Activated T-cell treated with anti-CD3 and anti-CD28 coated beads, Interleukin-2, amount 50 U/mL, for 72 hours (primary cell): ENCODE data around the gene CEACAM20. TPM values are rescaled to one million over a fixed set of nuclear protein-coding genes. Genes with fewer than 3 reads are reported as not detected.
"Not testable (repeated sequence)": the region's sequence is repeated elsewhere in the genome, so short reads cannot be mapped to it uniquely, and the experiment has no call there.

Source experiments
- ATAC-seq, 2 donors: fragments of 150-1000 bp; cut with Tn5 transposase; replicated peaks in 1 of 2; 2 replicates each; pipeline ENCODE4 v1.10.0; 2021; ENCODE audit warnings: moderate library complexity in 2 of 2, mild to moderate bottlenecking in 1 of 2
- DNase-seq, 2 donors: peaks; one replicate each; pipeline ENCODE4 v3.0.0; 2021 to 2022; ENCODE audit warnings: mixed read lengths in 1 of 2
- H3K27ac Mint-ChIP-seq: one replicate; pipeline ENCODE4 v1.8.0; 2022; ENCODE audit warnings: mild to moderate bottlenecking, moderate library complexity, mixed read lengths
- H3K27me3 Mint-ChIP-seq: one replicate; pipeline ENCODE4 v1.8.0; 2022; ENCODE audit warnings: low read depth, mixed read lengths
- H3K36me3 Mint-ChIP-seq, 2 donors: one replicate each; pipeline ENCODE4 v1.8.0; 2022; ENCODE audit warnings: mixed read lengths in 2 of 2, mild to moderate bottlenecking in 1 of 2; ENCODE audit not compliant: insufficient read depth in 2 of 2
- H3K4me1 Mint-ChIP-seq: one replicate; pipeline ENCODE4 v1.8.0; 2022; ENCODE audit warnings: low read depth, mixed read lengths
- H3K4me3 Mint-ChIP-seq, 2 donors: one replicate each; pipeline ENCODE4 v1.8.0; 2022; ENCODE audit warnings: mild to moderate bottlenecking in 2 of 2, mixed read lengths in 2 of 2, moderate library complexity in 2 of 2
- H3K9me3 Mint-ChIP-seq, 2 donors: one replicate each; pipeline ENCODE4 v1.8.0; 2022; ENCODE audit warnings: mixed read lengths in 2 of 2
- total RNA-seq, 2 donors: library from RNA; stranded (reverse); gene quantifications; one replicate each; pipeline ENCODE4 v1.2.3, GENCODE V29; 2022

The CEACAM20 gene
- total RNA-seq, 2 donors from 2014 or later = not detected

DNA sequence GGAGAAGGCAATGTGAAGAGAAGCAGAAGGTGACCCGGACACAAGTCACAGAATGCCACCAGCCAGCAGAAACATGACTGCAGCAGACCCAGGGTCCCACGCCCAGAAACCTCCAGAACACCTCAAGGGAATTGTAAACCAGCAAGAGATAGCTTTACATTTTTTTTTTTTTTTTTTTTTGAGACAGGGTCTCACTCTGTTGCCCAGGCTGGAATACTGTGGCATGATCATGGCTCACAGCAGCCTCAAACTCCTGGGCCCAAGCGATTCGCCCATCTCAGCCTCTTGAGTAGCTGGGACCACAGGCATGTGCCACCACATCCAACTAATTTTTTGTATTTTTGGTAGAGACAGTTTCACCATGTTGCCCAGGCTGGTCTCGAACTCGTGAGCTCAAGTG, 10.5 kb upstream of the CEACAM20 start:
- peaks cover 15 to 18% of the 10 kb centered on the region in 2 donors for H3K9me3 Mint-ChIP-seq
- H3K36me3 Mint-ChIP-seq = peaks cover 2% of the 10 kb centered on the region in 2 donors
- peaks cover 7% of the 10 kb centered on the region for H3K27me3 Mint-ChIP-seq
- ATAC-seq (no peak), DNase-seq (no peak)
- H3K4me1 Mint-ChIP-seq = no peaks in the 10 kb centered on the region
- H3K27ac Mint-ChIP-seq = no peak overlapping the region
- no peak overlapping the region for H3K4me3 Mint-ChIP-seq

GRCh38 chr19:44539236-44539826, 9.9 kb upstream of the CEACAM20 start:
- Mint-ChIP-seq H3K36me3 (peaks cover 2% of the 10 kb centered on the region in 2 donors), H3K27me3 (peaks cover 7% of the 10 kb centered on the region)

GRCh38 chr19:44535361-44535760, 5.9 kb upstream of the CEACAM20 start:
- ATAC-seq, H3K27me3 Mint-ChIP-seq, H3K27ac Mint-ChIP-seq, DNase-seq, H3K36me3 Mint-ChIP-seq, H3K4me1 Mint-ChIP-seq, H3K4me3 Mint-ChIP-seq: not testable (repeated sequence)
- peaks cover 10 to 13% of the 10 kb centered on the region in 2 donors for H3K9me3 Mint-ChIP-seq

More at GRCh38 chr19:44539236-44539826, 9.9 kb upstream of the CEACAM20 start:
- DNase-seq (no peak), ATAC-seq (no peak)
- H3K27ac Mint-ChIP-seq = no peak overlapping the region
- no peak overlapping the region for H3K4me3 Mint-ChIP-seq
- peaks cover 15 to 18% of the 10 kb centered on the region in 2 donors for H3K9me3 Mint-ChIP-seq
- H3K4me1 Mint-ChIP-seq = no peaks in the 10 kb centered on the region

- H3K27ac Mint-ChIP-seq = no peak overlapping the region
- ATAC-seq = no peak
- H3K4me3 Mint-ChIP-seq = no peak overlapping the region
- no peaks in the 10 kb centered on the region for H3K4me1 Mint-ChIP-seq
- peaks cover 6% of the 10 kb centered on the region for H3K27me3 Mint-ChIP-seq
- peaks cover 12% of the 10 kb centered on the region in 2 donors for H3K9me3 Mint-ChIP-seq
- H3K36me3 Mint-ChIP-seq = peaks cover 2 to 6% of the 10 kb centered on the region in 2 donors
- no peak for DNase-seq
Observed at GRCh38 chr19:44532819-44533218, 3.3 kb upstream of the CEACAM20 start.

- Mint-ChIP-seq H3K9me3 (peaks cover 7 to 14% of the 10 kb centered on the region in 2 donors), H3K4me1 (no peaks in the 10 kb centered on the region)
Observed at GRCh38 chr19:44530777-44531176, 1.3 kb upstream of the CEACAM20 start.

GRCh38 chr19:44527554-44527953, 1.9 kb downstream of the CEACAM20 start:
- no peak for ATAC-seq
- H3K9me3 Mint-ChIP-seq = peaks cover 3 to 9% of the 10 kb centered on the region in 2 donors
- no peaks in the 10 kb centered on the region for H3K4me1 Mint-ChIP-seq
- H3K27ac Mint-ChIP-seq = no peak overlapping the region
- H3K4me3 Mint-ChIP-seq = no peak overlapping the region
- H3K27me3 Mint-ChIP-seq = peaks cover 6% of the 10 kb centered on the region
- H3K36me3 Mint-ChIP-seq = peaks cover 4 to 6% of the 10 kb centered on the region in 2 donors
- no peak for DNase-seq

More at GRCh38 chr19:44530777-44531176, 1.3 kb upstream of the CEACAM20 start:
- Mint-ChIP-seq H3K27ac (no peak overlapping the region), H3K4me3 (no peak overlapping the region), H3K36me3 (peaks cover 4% of the 10 kb centered on the region in 2 donors), H3K27me3 (peaks cover 6% of the 10 kb centered on the region)
- DNase-seq (no peak), ATAC-seq (no peak)

GRCh38 chr19:44525721-44526430, 3.6 kb downstream of the CEACAM20 start:
- Mint-ChIP-seq H3K9me3 (peaks cover 3 to 9% of the 10 kb centered on the region in 2 donors), H3K4me3 (no peak overlapping the region), H3K36me3 (peaks cover 3 to 6% of the 10 kb centered on the region in 2 donors), H3K4me1 (no peaks in the 10 kb centered on the region), H3K27me3 (peaks cover 6% of the 10 kb centered on the region), H3K27ac (no peak overlapping the region)
- no peak for DNase-seq
- no peak for ATAC-seq

GRCh38 chr19:44521370-44521769, 8.1 kb downstream of the CEACAM20 start:
- Mint-ChIP-seq H3K36me3 (peaks cover 0 to 5% of the 10 kb centered on the region in 2 donors), H3K27me3 (no peaks in the 10 kb centered on the region), H3K4me1 (no peaks in the 10 kb centered on the region), H3K27ac (no peak overlapping the region), H3K4me3 (no peak overlapping the region), H3K9me3 (peaks cover 2 to 3% of the 10 kb centered on the region in 2 donors)
- ATAC-seq (no peak), DNase-seq (no peak)

DNA sequence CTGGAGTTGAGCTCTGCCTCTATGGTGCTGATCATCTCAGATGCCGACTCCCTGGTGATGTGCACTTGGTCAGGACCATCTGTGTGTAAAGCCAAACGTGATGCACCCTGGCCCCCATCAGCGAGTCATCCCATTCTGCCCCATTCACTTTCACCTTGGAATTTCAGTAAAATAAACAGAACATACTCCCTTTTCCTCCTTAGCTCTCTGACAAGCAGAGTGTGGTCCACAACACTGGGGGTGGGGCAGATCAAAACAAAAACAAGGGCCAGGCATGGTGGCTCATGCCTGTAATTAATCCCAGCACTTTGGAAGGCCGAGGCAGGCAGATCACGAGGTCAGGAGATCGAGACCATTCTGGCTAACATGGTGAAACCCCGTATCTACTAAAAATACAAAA, 12.3 kb downstream of the CEACAM20 start:
- DNase-seq (no peak), ATAC-seq (no peak)
- Mint-ChIP-seq H3K27ac (no peak overlapping the region), H3K4me1 (no peaks in the 10 kb centered on the region), H3K36me3 (peaks cover 0 to 4% of the 10 kb centered on the region in 2 donors), H3K4me3 (no peak overlapping the region), H3K9me3 (peaks cover 1 to 2% of the 10 kb centered on the region in 2 donors), H3K27me3 (no peaks in the 10 kb centered on the region)

- H3K36me3 Mint-ChIP-seq = peaks cover 0 to 6% of the 10 kb centered on the region in 2 donors
- H3K4me1 Mint-ChIP-seq = no peaks in the 10 kb centered on the region
- ATAC-seq = no peak
- no peak overlapping the region for H3K27ac Mint-ChIP-seq
- no peak for DNase-seq
- H3K4me3 Mint-ChIP-seq = no peak overlapping the region
- peaks cover 1 to 2% of the 10 kb centered on the region in 2 donors for H3K9me3 Mint-ChIP-seq
- H3K27me3 Mint-ChIP-seq = no peaks in the 10 kb centered on the region
Observed at GRCh38 chr19:44515907-44516306, 13.6 kb downstream of the CEACAM20 start.

GRCh38 chr19:44515031-44515430, 14.4 kb downstream of the CEACAM20 start:
- no peak overlapping the region for H3K4me3 Mint-ChIP-seq
- H3K27me3 Mint-ChIP-seq = no peaks in the 10 kb centered on the region
- DNase-seq = no peak
- H3K9me3 Mint-ChIP-seq = peaks cover 4 to 5% of the 10 kb centered on the region in 2 donors
- ATAC-seq = no peak
- no peak overlapping the region for H3K27ac Mint-ChIP-seq
- peaks cover 4 to 6% of the 10 kb centered on the region in 2 donors for H3K36me3 Mint-ChIP-seq
- H3K4me1 Mint-ChIP-seq = no peaks in the 10 kb centered on the region

DNA sequence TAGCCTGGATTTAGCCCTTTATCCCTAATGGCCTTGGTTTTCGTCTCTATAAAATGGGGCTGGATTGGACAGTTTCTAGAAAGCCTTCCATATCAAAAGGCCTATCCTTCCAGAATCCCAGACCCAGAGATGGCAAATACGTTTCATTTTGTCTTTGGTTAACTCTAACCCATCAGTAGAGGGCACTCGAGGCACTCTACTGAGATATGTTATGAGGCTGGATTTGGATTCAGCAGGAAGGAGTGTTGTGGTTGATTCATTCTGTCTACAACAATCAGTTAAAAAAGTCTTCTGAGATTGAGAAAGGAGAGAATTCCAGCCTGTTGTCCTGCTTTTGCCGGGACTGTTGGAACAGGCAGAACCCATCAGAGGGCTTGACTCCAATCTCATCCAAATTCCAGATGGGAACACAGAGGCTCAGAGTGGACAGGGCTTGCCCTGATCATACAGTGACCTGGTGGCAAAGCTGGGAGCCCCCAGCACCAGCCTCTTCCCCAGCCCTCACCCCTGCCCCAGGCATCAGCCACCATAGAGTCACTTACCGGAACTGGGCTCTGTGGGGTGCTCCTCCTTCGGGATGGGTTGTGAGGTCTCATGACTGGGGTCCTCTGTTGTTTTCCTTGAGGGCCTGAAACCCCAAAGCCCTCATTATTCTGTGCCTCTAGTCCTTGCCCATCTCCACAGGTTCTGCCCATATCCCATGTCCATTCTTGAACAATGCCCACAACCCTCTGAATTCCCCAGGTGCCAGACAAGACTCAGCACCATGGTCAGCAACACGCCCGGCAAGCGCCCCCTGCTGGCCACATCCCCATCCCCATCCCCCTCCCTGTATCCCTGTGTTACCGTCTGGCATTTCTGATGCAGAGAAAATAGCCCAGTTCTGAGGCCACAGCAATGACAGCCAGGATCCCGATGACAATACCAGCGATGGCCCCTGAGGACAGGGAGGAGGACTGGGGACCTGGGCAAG, 16.9 kb downstream of the CEACAM20 start:
- H3K4me1 Mint-ChIP-seq = no peaks in the 10 kb centered on the region
- H3K27me3 Mint-ChIP-seq = peaks cover 12% of the 10 kb centered on the region
- peaks cover 14 to 17% of the 10 kb centered on the region in 2 donors for H3K9me3 Mint-ChIP-seq
- ATAC-seq = no peak
- no peak overlapping the region for H3K27ac Mint-ChIP-seq
- peak; percentile 26 to 49 for DNase-seq
- no peak overlapping the region for H3K4me3 Mint-ChIP-seq
- peaks cover 11 to 15% of the 10 kb centered on the region in 2 donors for H3K36me3 Mint-ChIP-seq

GRCh38 chr19:44509478-44509877, 20.0 kb downstream of the CEACAM20 start:
- H3K4me3 Mint-ChIP-seq = no peak overlapping the region
- H3K27ac Mint-ChIP-seq = no peak overlapping the region
- DNase-seq (no peak), ATAC-seq (no peak)
- H3K27me3 Mint-ChIP-seq = peaks cover 12% of the 10 kb centered on the region
- no peaks in the 10 kb centered on the region for H3K4me1 Mint-ChIP-seq
- H3K9me3 Mint-ChIP-seq = peaks cover 19 to 21% of the 10 kb centered on the region in 2 donors
- H3K36me3 Mint-ChIP-seq = peaks cover 14 to 20% of the 10 kb centered on the region in 2 donors
